Skeletal muscle satellite cell (primary cell): Measurements from ENCODE around the gene TGFBRAP1.
"Not testable (repeated sequence)": the region's sequence is repeated elsewhere in the genome, so short reads cannot be mapped to it uniquely, and the experiment has no call there.

Experiments
- H3K27me3 ChIP-seq: 2 replicates; pipeline ENCODE4 v1.7.0; 2013; ENCODE audit warnings: low read length; ENCODE audit not compliant: control insufficient read depth, insufficient read depth
- H3K36me3 ChIP-seq: 2 replicates; pipeline ENCODE4 v1.7.0; 2013; ENCODE audit warnings: mild to moderate bottlenecking, control low read depth, low read length; ENCODE audit not compliant: insufficient read depth
- H3K4me1 ChIP-seq: 2 replicates; pipeline ENCODE4 v1.7.0; 2013; ENCODE audit warnings: low read length; ENCODE audit not compliant: control insufficient read depth, insufficient read depth
- H3K4me2 ChIP-seq: 2 replicates; pipeline ENCODE4 v1.7.0; 2013; ENCODE audit warnings: mild to moderate bottlenecking, low read length
- H3K4me3 ChIP-seq: 2 replicates; pipeline ENCODE4 v1.7.0; 2013; ENCODE audit warnings: low read length
- H3K9ac ChIP-seq: 2 replicates; pipeline ENCODE4 v1.7.0; 2013; ENCODE audit warnings: mild to moderate bottlenecking, low read depth, low read length, moderate library complexity
- H3K9me3 ChIP-seq: replicated peaks from 2 replicates; pipeline ENCODE4 v1.7.0; 2013; ENCODE audit warnings: mild to moderate bottlenecking, control low read depth, low read length

TGFBRAP1 gene

DNA sequence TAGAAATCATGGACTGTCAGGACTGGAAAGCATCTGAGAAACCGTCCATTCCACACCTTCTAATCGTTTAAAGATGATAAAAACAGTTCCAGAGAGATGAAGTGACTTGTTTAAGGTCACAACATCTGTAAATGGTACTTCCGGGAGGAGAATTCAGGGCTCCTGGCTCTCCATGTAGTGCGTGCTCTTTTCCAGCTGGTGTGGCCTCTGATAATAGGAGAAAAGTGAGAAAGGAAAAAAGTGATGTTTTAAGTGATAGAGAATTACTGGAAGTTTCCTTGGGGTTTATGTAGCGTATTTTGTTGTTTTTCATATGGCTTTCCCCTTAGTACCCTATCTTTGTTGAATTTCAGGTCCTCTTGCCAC, 8.5 kb upstream of the TGFBRAP1 start:
- no peaks in the 10 kb centered on the region for H3K9me3 ChIP-seq
- peaks cover 29% of the 10 kb centered on the region for H3K36me3 ChIP-seq
- peak overlapping the region; percentile 97 for H3K9ac ChIP-seq
- H3K27me3 ChIP-seq = no peaks in the 10 kb centered on the region
- H3K4me2 ChIP-seq = peak overlapping the region; percentile 87
- peaks cover 12% of the 10 kb centered on the region for H3K4me1 ChIP-seq
- H3K4me3 ChIP-seq = peak overlapping the region; percentile 92

DNA sequence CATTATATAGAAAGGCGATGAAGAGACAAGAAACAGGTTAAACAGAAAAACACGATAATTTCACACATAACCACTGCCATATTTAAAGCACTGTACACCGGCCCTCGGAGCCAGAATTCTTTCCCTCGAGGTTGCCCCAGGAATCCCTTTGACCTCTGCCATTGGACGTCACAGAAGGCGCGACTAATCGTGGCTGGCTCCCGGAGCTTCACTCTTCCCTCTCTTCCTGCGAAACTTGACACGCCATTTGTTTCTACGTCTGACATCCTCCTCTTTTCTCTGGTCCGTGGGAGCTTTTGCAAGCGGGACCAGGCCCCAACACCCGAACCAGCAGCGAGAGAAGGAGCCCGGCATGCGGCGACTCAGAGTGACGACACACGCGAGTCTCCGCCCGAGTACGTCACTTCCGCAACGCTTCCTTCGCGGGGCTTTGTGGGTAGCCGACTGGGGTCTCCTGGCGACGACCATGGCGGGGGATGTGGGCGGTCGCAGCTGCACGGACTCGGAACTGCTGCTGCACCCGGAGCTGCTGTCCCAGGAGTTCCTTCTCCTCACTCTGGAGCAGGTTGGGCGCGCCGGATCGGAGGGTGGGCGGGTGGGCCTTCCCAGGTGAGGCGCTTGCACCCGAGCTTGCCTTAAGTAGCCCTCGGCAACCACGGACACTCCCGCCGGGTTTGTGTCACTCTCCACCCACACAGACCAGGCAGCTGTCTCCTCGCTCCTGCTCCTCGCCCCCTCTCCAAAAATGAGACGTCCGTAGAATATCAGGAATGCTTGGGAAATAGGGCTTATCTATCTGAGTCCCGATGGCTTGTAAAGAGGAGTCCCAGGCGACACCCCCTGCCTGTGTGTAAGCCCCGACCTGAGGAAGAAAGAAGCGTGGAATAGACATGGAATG, 7.8 kb upstream of the TGFBRAP1 start, which contains the start of gene C2orf49:
TSS of gene C2orf49 (plus strand) at position 419 of the 898 bp plus-strand sequence. CDS start at position 467, 48 bp downstream.
- H3K4me1 ChIP-seq = peaks cover 12% of the 10 kb centered on the region
- peak within 1 kb of the TSS; percentile 92 for H3K4me3 ChIP-seq
- H3K27me3 ChIP-seq = no peaks in the 10 kb centered on the region
- H3K9ac ChIP-seq = peak within 1 kb of the TSS; percentile 97
- H3K36me3 ChIP-seq = peaks cover 26% of the 10 kb centered on the region
- no peaks in the 10 kb centered on the region for H3K9me3 ChIP-seq
- H3K4me2 ChIP-seq = peak within 1 kb of the TSS; percentile 88

DNA sequence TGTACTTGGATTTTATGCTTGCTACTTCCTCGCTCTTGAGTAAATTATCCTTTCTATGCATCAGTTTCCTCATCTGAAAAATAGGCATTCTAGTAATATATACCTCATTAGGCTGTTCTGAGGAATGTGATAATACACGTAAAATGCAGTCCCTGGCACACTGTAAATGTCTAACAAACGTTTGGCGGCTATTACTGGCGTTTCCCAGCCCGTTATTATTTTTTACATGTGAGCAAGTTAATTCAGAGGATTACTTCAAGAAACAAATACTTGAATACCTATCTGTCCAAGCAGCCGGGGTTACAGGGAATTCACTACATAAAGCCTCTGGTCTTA, 7.2 kb upstream of the TGFBRAP1 start:
- Histone ChIP-seq H3K27me3 (no peaks in the 10 kb centered on the region), H3K9ac (peak overlapping the region; percentile 97), H3K4me3 (peak overlapping the region; percentile 92), H3K4me2 (peak overlapping the region; percentile 88), H3K36me3 (peaks cover 21% of the 10 kb centered on the region), H3K4me1 (peaks cover 12% of the 10 kb centered on the region), H3K9me3 (no peaks in the 10 kb centered on the region)

DNA sequence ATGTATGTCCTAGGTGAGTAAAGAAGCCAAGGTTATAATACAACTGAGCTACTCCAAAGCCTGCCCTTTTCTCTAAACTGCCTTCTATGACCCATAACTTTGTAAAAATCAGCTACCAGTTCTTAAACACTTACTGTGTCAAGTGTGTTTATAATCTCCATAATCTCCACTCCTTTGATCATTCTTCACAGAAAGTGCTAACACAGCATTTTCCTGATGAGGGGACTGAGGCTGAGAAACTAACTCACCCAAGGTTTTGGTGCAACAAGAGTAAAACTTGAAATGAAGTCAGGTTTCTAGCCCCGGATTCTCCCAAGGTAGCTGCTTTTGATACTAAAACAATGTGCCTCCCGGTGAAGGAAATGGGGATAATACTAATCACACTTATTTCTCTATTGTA, 5.9 kb upstream of the TGFBRAP1 start:
- Histone ChIP-seq H3K27me3 (no peaks in the 10 kb centered on the region), H3K9me3 (no peaks in the 10 kb centered on the region), H3K4me1 (peaks cover 16% of the 10 kb centered on the region), H3K4me2 (no peak overlapping the region), H3K9ac (no peak overlapping the region), H3K36me3 (peaks cover 9% of the 10 kb centered on the region), H3K4me3 (no peak overlapping the region)

DNA sequence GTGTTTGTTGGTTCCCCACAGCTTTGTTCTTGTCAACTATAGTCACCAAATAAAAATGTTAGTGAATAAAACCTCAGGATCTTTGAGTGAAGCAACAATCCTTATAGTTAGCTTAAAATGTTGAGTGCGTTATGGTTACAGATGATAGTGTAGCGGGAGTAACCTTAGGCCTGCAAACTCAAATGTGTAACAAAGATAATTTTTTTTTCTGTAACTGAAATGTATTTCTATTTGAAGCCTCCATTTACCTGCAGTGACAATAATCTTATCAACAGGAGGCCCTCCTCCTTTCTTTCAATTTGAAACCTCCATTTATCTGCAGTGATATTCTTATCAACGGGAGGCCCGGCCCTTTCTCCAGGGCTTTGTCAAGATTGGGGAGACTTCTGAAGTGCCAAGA, 4.7 kb upstream of the TGFBRAP1 start:
- Histone ChIP-seq H3K27me3 (no peaks in the 10 kb centered on the region), H3K4me2 (no peak overlapping the region), H3K9me3 (no peaks in the 10 kb centered on the region), H3K4me1 (peaks cover 20% of the 10 kb centered on the region), H3K4me3 (no peak overlapping the region), H3K9ac (no peak overlapping the region), H3K36me3 (peaks cover 2% of the 10 kb centered on the region)

DNA sequence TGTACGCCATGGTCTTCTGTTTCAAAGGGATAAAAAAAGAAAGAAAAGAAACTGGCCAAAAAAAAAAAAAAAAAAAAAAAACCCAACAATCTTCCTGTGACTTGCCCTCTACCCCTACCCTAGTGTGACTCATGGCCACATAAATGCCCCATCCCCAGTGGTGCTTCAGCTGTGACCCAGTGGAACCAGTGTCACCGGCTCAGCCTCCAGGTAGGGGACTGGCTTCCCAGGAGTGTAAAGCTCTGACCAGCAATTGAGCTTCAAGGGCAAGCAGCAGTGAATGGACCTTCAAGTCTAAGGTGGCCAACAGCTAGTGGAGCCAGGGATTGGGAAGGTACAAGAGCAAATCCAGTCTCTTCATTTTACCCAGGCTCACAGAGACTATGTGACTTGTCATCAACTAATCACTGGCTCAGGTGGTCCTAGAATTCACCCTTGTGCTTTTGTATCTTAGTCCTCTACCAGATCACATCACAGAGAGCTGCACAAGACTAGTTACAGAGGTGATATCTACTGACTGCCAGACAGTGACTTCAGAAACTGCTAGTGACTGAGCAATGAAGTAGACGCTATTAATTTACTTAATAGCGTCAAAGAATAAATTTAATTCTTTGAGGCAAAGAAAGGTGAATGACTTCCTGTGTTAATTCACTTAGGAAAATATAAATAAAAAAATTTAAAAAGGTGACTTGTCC, 1.3 kb upstream of the TGFBRAP1 start:
- peaks cover 40% of the 10 kb centered on the region for H3K4me1 ChIP-seq
- H3K36me3 ChIP-seq = peaks cover 2% of the 10 kb centered on the region
- no peak overlapping the region for H3K4me3 ChIP-seq
- H3K27me3 ChIP-seq = no peaks in the 10 kb centered on the region
- no peak overlapping the region for H3K4me2 ChIP-seq
- H3K9ac ChIP-seq = no peak overlapping the region
- H3K9me3 ChIP-seq = no peaks in the 10 kb centered on the region

DNA sequence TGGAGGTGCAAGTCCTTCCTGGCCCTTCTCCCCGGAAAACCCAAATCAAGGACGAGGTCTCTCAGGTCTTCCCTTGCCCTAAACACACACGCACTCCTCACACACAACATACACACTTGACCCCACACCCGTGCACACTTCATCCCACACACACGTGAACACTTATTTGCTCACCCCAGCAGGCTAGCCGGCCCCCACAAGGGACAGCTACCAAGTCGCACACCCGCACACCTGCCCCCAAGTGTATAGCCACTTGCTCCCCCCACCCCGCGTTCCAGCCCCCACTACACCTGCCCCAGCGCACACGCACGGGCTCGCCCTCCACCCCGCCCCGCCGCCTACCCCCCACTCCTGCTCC, 359 bp downstream of the TGFBRAP1 start:
- H3K9me3 ChIP-seq = no peaks in the 10 kb centered on the region
- peak overlapping the region; percentile 92 for H3K4me2 ChIP-seq
- H3K4me1 ChIP-seq = peaks cover 56% of the 10 kb centered on the region
- no peaks in the 10 kb centered on the region for H3K36me3 ChIP-seq
- peak overlapping the region; percentile 77 for H3K9ac ChIP-seq
- H3K4me3 ChIP-seq = peak overlapping the region; percentile 76
- no peaks in the 10 kb centered on the region for H3K27me3 ChIP-seq

DNA sequence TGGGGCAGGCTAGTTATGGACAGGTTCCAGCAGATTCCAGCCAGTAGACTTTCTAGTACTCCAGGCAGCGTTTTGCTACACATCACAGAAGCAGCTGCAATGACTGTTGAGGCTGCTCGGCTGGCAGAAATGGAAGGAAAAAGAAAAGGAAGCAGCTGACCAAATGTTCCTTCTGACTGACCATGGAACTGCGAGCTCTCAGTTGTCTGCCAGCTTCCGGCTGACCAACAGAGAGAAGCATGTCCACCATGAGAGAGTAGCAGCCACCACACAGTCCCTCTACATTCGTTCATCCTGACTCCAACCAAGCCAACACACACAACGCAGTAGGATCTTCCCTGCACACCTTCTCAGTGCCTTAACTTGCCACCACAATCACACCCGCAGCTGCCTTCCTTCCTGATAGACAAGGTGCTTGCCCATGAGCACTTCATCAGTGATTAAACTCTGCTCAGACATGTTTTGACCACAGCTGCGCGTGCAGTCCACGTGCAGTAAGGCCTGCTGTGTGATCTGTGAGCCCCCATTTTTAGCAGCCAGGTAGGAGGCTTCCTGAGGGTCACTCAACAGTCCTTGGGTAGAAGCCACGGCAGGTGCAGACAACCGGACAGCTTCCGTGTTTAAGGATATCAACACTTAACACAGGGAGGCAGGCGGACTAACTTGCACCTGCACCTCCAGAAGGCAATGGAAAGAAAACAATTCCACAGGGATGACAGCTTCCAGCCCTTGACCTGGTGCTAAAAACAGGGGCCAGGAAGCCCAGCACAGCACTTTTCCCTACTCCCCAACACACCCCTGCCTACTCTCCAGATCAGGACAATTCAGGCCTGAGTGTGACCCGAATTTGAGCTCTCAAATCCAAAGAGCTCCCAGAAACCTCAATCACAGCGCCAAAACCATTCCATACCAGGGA, 996 bp downstream of the TGFBRAP1 start:
- Histone ChIP-seq H3K27me3 (no peaks in the 10 kb centered on the region), H3K9ac (peak overlapping the region; percentile 77), H3K4me1 (peaks cover 63% of the 10 kb centered on the region), H3K4me2 (peak overlapping the region; percentile 92), H3K9me3 (no peaks in the 10 kb centered on the region), H3K36me3 (no peaks in the 10 kb centered on the region), H3K4me3 (peak overlapping the region; percentile 76)

DNA sequence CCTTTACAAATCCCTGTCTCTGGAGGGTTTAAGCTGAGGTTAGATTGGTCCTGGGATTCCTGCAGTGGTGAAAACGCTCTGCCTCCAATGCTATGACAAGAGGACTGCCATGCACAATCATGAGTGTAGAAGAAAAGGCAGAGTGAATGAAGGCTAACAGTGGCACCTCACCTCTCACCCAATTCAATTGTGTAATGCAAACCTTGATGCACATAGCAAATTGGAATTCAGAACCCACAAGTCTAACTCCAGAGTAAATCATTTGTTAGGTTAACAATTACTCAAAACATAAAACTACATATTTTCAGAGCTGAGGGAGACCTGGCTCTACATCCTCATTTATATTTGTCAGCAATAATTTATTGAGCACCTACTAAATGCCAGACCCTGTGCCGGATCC, 1.8 kb downstream of the TGFBRAP1 start:
- Histone ChIP-seq H3K4me1 (peaks cover 70% of the 10 kb centered on the region), H3K4me3 (peak overlapping the region; percentile 76), H3K27me3 (no peaks in the 10 kb centered on the region), H3K36me3 (no peaks in the 10 kb centered on the region), H3K4me2 (peak overlapping the region; percentile 92), H3K9ac (peak overlapping the region; percentile 77), H3K9me3 (no peaks in the 10 kb centered on the region)

DNA sequence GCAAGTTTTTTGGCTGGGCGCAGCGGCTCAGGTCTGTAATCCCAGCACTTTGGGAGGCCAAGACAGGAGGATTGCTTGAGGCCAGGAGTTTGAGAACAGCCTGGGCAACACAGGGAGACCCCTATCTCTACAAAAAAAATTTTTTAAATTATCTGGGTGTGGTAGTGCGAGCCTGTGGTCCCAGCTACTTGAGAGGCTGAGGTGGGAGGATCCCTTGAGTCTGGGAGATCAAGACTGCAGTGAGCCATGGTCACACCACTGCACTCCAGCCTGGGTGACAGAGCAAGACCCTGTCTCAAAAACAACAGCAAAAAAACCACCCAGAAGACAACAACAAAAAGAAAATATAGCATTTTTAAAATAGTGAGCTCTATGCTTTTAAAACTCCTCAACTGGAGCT, 2.3 kb downstream of the TGFBRAP1 start:
- H3K9me3 ChIP-seq, H3K27me3 ChIP-seq, H3K4me3 ChIP-seq, H3K4me2 ChIP-seq, H3K9ac ChIP-seq, H3K36me3 ChIP-seq: not testable (repeated sequence)
- H3K4me1 ChIP-seq = peaks cover 73% of the 10 kb centered on the region

DNA sequence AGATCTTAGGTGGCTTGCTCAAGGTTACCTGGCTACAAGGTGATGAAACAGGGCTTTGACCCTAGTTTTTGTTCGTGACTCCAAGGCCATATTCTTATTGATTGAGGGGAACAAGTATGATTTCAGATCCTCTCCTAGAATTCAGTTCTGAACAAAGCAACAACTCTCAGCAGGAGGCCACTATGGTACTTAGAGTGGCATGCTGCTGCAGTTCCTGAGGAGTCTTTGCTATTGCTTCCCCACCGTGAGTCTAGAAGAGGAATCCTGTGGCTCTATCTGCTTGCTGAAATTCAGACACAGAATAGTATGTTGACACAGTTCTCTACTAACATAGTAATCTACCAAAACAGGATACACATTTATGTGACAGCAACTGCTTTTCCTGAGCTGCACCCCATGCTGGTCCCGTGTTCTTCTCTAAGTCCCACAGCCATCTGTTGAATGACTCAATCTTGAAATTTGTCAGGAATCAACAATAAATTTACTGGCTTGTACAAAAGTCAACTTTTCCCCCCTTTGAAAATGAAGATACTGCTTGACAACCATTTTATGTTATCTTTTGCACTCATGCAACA, 4.1 kb downstream of the TGFBRAP1 start:
- Histone ChIP-seq H3K9ac (peak overlapping the region; percentile 75), H3K4me2 (peak overlapping the region; percentile 59), H3K4me1 (peaks cover 81% of the 10 kb centered on the region), H3K36me3 (peaks cover 3% of the 10 kb centered on the region), H3K27me3 (no peaks in the 10 kb centered on the region), H3K4me3 (peak overlapping the region; percentile 53), H3K9me3 (no peaks in the 10 kb centered on the region)
